ENCODE results near the gene GTPBP3.

- no peak for TF ChIP-seq CTCF (IDR thresholded peaks at IDR 0.05; ENCODE audit: insufficient read depth, low read length, poor library complexity, severe bottlenecking)
- TF ChIP-seq EZH2phosphoT487 (conservative IDR thresholded peaks at IDR 0.05; ENCODE audit: low read length): no peak
Measured at GRCh38 chr19:17309965-17310461, 27.3 kb upstream of the GTPBP3 start.

Data from SU-DHL-6 (cell line).